ENCODE data around the gene GPRC5D.

GPRC5D gene

DNA sequence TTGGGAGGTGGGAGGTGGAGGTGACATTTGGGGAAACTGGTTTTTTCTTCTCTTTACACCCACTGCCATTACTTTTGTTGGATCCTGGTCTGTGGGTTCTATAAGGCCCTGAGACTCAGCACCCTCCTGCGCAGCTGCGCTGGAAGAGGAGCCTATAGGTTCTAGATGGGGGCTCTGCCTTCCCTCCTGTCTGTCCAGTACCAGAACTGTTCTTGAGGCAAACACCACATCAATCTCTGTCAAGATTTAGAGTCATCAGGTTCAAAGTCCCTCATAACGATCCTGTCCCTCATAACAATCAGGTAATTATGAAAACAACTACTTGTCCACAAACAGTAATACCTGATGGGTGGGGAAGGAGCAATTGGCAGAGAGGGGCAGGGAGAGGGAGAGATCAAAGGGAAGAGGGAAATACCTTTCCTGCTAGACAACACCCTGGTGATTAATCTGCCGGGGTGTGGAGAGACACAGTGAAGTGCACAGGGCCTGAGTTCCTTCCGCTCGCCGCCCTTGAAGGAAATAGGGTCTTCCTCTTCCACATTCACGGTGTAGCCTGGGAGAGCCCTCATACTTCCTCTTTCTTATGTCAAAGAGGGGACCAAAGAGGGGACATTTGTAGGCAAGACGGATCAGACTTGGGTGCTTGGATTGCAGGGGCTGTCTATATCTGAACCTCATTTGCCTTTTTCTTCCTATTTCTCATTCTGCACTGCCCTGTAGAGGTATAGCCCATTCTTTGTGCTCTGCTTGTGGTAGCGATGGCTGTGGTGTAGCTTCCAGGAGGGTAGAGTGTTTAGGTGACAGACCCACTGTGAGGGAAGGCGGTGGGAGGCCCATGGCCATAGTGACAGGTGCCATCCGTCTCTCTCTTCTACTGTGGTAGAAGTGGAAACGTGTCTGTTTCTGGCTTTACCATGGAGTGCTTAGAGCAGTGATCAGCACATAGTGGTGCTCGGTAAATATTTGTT lies 48.0 kb downstream of the GPRC5D start:
- no peak for DNase-seq (ENCODE audit: low spot score)

DNA sequence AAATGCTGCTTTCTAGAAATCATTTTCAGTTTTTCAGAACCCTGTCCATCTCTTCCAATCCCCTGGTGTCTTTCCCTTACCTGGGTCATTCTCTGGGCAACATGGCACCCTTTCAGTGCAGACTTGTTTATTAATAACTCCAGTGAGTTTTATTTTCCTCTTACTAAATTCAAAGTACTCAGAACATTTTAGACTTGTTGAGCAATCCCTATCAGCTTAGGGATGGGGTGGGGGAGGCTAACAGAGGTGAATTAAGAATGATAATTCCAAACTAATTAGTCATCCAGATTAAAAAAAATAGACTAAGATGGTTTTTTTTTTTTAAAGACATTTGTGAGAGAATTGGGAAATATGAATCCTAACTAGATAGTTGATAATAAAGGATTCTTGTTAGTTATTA lies 49.9 kb downstream of the GPRC5D start:
- no peak for DNase-seq (ENCODE audit: low spot score)

DNA sequence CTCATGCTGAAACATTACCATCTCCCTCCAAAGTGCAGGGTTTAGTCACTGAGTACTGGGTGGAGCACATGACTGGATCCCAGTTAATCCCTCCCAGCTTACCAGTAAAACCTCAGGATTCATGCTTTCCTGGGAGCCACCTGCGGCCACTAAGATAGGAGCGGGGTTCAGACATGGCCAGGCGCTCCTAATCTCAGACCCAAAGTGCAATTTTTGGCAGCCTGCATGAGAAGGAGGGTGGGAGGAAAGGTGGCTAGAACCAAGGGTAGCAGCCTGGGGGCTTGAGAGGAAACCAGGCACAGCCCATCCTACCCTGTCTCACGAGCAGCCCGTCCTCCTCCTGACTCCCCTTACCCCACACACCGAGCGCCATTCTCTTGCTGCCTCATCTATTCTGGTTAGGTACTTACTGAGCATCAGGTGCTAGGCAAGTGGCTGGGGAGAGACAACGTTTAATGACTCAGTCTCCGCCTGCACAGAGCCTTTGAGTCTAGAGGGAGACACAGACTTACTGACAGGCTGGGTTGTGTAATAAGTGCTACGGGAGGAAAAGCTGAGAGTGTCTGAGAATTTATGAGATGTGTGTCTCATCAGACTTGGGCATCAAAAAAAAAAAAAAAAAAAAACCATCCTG lies 50.7 kb downstream of the GPRC5D start:
- DNase-seq (ENCODE audit: low spot score): no peak

DNA sequence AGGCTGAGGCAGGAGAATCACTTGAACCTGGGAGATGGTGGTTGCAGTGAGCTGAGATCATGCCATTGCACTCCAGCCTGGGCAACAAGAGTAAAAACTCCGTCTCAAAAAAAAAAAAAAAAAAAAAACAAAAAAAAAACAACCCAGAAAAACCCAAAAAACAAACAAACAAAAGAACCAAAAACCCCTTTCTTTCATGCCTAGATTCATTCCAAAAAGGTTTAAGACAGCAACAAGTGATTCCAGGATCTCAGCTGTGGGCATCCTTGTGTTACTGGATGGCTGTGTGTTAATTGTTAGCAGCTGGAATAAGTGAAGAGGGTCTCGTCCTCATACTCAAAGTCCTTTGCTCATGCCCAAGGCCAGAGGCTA lies 51.2 kb downstream of the GPRC5D start:
- DNase-seq (ENCODE audit: low spot score): no peak

DNA sequence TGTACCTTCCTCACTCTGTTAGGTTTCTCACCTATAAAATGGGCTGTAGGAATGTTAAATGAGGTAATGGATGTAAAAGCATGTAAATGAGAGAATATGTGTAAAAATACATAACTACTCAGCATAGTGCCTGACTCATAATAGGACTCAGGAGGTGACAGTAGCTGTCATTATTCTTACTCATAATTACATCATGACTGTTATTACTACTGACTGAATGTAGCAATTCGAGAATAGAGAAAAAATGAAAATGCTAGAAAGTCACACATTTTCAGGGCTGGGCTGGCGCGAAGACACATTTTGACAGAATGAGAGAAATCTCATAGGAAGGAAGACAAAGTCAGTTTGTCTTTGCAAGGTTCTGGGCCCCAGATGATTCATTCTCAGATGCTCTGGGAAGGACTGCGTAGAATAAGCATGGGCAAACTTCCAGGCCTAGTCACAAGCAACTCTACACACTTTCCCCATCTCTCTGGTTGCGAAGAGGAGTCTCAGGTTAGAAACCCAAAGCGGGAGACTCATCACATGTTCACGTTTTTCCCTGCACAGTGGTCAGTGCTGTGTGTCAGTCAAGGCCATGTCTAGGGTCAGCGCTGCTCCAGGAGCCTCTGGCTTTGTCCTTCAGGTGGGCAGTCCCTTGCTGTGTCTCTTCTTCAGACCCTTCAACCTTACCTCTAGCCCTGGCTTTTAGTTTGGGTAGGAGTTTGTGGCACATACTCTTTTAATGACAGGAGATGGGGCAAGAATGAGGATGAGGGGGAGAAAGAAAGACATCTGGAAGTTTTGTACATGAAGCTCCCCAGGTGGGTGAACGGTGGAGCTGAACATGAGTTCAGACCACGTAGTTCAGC lies 52.2 kb downstream of the GPRC5D start:
- DNase-seq (ENCODE audit: low spot score): no peak

DNA sequence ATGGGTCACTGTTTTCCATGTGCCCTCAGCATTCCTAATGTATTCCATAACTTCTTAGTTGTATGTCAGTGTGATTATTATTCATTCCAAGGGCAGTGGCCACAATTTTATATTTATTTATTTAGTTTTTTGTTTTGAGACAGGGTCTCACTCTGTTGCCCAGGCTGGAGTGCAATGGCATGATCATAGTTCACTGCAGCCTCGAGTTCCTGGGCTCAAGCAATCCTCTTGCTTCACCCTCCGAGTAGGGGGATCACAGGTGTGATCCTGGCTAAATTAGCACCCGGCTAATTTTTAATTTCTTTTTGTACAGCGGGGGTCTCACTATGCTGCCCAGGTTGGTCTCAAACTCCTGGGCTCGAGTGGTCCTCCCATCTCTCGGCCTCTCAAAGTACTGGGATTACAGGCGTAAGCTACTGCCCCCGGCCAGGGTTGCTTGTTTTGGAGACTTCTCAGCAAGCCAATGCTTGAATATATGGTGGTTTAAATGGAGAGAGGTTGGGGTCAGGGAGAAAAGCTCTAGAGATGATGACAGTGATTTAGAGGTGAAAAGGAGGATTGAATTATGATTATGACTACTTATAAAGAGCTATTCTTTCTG lies 53.0 kb downstream of the GPRC5D start:
- DNase-seq (ENCODE audit: low spot score): no peak

DNA sequence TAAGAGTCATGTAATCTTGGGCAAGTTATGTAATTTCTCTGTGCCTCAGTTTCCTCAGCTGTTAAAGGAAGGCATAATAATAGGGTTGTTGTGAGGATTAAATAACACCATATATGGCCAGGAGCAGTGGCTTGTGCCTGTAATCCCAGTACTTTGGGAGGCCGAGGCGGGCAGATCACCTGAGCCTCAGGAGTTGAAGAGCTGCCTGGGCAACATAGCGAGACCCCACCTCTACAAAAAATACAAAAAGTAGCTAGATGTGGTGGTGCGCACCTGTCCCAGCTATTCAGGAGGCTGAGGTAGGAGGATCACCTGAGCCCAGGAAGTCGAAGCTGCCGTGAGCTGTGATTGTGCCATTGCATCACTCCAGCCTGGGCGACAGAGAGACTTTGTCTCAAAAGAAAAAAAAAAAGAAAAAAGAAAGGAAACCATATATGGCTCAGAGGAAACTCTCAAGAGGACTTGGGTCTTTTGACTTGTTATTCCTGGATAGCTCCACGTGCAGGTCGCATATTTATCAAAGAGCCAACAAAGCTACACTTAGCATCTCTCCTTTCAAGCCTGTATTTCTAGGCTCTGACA lies 53.7 kb downstream of the GPRC5D start:
- DNase-seq (ENCODE audit: low spot score): no peak

DNA sequence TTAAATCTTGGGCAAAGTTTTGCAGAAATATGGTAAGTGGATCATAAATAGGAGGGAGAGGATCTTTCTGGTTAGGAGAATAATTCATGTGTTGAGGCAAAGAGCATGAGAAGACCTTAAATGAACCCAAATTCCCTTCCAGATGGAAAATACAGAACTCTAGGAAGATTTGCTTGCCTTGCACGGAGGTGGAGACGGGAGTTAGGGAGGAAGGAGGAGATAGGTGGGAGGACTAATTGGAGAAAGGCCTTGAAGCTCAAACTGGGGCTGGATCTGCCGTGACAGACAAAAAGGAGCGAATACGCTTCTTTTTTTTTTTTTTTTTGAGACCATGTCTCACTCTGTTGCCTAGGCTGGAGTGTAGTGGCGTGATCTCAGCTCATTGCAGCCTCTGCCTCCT lies 54.7 kb downstream of the GPRC5D start:
- DNase-seq (ENCODE audit: low spot score): no peak

DNA sequence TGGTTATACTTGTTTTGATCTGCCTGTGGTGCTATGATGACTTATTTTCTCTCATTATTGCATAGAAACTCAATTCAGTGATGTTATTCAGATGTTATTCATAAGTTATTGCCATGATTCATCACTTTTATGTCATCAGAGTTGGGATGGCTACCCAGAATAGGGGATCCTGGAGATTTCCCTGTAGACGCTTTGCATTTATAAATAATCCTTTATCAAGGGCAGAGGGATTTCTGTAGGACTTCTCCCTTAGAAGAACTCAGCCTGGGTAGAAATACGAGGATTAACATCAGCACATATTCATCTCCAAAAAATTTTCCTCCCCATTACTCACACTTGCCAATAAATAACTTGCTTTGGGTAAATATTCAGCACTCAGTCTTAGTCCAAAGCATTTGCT lies 55.7 kb downstream of the GPRC5D start:
- no peak for DNase-seq (ENCODE audit: low spot score)

DNA sequence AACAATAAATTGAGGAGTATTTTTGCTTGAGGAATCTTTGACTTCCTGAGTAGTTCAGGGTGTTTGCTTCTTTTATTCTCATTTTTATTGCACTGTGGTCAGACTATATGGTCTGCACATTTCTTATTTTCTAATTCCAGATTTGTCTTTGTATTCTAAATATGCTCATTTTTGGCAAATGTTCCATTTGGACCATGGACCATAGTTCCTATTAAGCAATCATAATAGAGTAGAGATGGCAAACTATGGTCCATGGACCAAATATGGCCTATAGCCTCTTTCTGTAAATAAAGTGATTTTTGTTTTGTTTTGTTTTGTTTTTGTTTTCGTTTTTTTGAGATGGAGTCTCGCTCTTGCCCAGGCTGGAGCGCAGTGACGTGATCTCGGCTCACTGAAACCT lies 58.5 kb downstream of the GPRC5D start:
- no peak for DNase-seq (ENCODE audit: low spot score)

DNA sequence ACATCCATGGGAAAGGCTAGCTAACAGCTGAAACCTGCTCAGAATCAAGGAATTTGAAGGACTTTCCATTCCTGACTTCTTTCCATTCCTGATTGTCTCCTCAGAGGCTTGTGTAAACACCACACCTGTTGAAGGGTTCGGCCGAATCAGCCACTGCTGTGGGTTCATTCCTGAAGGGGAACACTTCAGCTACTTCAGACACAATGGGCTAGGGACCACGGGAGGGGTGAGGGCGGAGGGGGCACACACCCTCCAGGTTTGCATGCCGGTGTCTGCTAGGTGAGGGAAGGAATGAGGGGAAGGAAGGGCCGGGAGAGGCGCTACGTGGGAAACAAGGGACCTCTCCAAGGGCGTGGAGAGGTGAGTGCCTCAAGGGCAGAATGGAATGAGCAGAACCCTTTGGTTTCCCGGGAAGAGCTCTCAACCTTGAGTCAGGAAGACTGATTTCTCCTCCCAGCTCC lies 59.3 kb downstream of the GPRC5D start:
- no peak for DNase-seq (ENCODE audit: low spot score)

DNA sequence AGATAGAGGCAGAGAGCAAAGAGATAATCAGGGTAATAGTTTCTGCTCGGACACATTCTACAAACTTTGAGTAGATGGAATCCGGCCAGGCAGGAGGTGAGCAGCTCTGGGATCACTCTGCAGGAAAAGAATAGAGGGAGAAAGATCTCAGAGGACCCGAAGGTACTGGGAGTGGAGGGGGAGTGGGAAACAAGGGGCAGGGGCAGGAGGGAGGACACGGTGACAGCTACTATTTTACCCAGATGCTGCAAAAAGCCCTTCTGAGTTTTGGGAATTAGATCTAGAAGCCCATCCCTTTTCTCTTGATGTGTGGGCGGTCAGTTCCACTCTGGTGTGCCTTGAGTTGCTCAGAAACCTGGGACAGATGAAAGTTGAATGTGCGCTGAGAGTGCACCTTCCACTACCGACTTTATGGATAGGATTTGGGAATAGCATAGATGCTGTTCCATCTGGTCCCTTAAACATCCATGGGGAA lies 60.1 kb downstream of the GPRC5D start:
- DNase-seq (ENCODE audit: low spot score): no peak

DNA sequence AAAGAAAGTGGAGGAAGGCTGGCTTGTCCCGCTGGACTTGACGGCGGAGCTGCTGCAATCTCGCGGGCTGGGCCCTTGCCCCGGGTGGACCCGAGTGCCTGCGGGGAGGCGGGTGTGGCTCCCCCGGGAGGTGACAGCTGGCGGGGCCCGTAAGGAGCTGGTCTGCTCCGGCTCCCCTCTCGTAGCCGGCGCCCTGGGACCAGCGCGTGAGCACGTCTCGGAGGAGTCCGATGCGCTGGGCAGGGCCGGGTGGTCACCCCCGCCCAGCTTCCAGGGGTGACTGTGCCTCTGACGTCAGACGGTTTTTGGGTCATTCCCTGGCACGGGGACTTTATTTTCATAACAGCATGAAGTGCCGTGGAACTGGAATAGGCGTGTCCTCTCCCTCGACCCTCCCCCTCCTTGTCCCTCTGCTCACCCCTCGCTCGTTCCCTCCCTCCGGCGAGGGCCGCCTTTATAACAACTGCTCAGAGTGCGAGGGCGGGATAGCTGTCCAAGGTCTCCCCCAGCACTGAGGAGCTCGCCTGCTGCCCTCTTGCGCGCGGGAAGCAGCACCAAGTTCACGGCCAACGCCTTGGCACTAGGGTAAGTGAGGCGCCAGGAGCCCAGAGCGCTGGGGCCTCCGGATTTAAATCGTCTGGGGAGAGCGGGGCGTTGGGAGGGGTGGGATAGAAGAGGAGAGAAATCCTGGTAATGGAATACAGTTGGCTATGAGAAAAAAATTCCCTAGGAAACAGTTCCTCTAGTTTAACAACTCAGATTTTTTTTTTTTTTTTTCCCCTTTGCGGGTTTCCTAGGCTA lies 60.7 kb downstream of the GPRC5D start, which contains the start of gene GPRC5A:
TSS of gene GPRC5A (plus strand) at position 483 of the 801 bp plus-strand sequence. CDS start 16,688 bp downstream, outside the sequence.
- DNase-seq (ENCODE audit: low spot score): no peak

All from NAMALWA (cell line).